WTC11 (cell line): ENCODE measurements around the gene MAPT. TPM values are rescaled to one million over a fixed set of nuclear protein-coding genes. Genes with fewer than 3 reads are reported as not detected.

ENCODE experiments used
- ATAC-seq: fragments of 200-7000 bp; cut with Tn5 transposase; 2 replicates; pipeline ENCODE4 v1.10.0; 2021; ENCODE audit warnings: mild to moderate bottlenecking, moderate library complexity
- CTCF ChIA-PET: fragments of 300-600 bp; sonication (Branson Sonifier 250); formaldehyde crosslinking; loops from one replicate; lab custom pipeline; 2021; ENCODE audit warnings: antibody characterized with exemption; lab: Charles Lee
- POLR2A ChIA-PET: fragments of 350-600 bp; sonication (Branson Sonifier 250); formaldehyde crosslinking; loops from one replicate; lab custom pipeline; 2021; ENCODE audit warnings: antibody characterized with exemption; lab: Charles Lee
- DNase-seq: peaks from one replicate; pipeline ENCODE4 v3.0.0; 2021; ENCODE audit warnings: low spot score
- H3K27ac Mint-ChIP-seq: 2 replicates; pipeline ENCODE4 v1.8.0; 2021; ENCODE audit warnings: mixed read lengths
- H3K27me3 Mint-ChIP-seq: 2 replicates; pipeline ENCODE4 v1.8.0; 2021; ENCODE audit warnings: low read depth, mild to moderate bottlenecking, moderate library complexity, mixed read lengths
- H3K36me3 Mint-ChIP-seq: 2 replicates; pipeline ENCODE4 v1.8.0; 2021; ENCODE audit warnings: mixed read lengths
- H3K4me1 Mint-ChIP-seq: 2 replicates; pipeline ENCODE4 v1.8.0; 2022; ENCODE audit warnings: mixed read lengths
- H3K4me3 Mint-ChIP-seq: 2 replicates; pipeline ENCODE4 v1.8.0; 2021; ENCODE audit warnings: mild to moderate bottlenecking, moderate library complexity, mixed read lengths
- H3K9me3 Mint-ChIP-seq: 2 replicates; pipeline ENCODE4 v1.8.0; 2021; ENCODE audit warnings: mixed read lengths
- CREM ChIP-seq: sonication (generic); formaldehyde crosslinking; IDR thresholded peaks from 2 replicates; pipeline ENCODE4 v1.8.1; 2022; ENCODE audit warnings: mild to moderate bottlenecking, missing genetic modification reagents, moderate library complexity
- FOXP1 ChIP-seq: sonication (generic); formaldehyde crosslinking; IDR thresholded peaks from 2 replicates; pipeline ENCODE4 v1.8.0; 2022; ENCODE audit warnings: missing genetic modification reagents, mild to moderate bottlenecking, moderate library complexity, borderline replicate concordance
- GTF2I ChIP-seq: fragments of 250-450 bp; sonication (Bioruptor Pico); conservative IDR thresholded peaks from 2 replicates; pipeline ENCODE4 v1.4.0; 2021; ENCODE audit warnings: mild to moderate bottlenecking
- IRF2 ChIP-seq: sonication (generic); formaldehyde crosslinking; IDR thresholded peaks from 2 replicates; pipeline ENCODE4 v1.8.0; 2022; ENCODE audit warnings: low read depth, missing genetic modification reagents, borderline replicate concordance
- JUN ChIP-seq: sonication (generic); formaldehyde crosslinking; IDR thresholded peaks from 2 replicates; pipeline ENCODE4 v1.8.0; 2023; ENCODE audit warnings: mild to moderate bottlenecking, missing genetic modification reagents
- KAT7 ChIP-seq: sonication (generic); formaldehyde crosslinking; IDR thresholded peaks from 2 replicates; pipeline ENCODE4 v1.8.1; 2023; ENCODE audit warnings: missing genetic modification reagents, mild to moderate bottlenecking, borderline replicate concordance
- NR1H2 ChIP-seq: sonication (generic); formaldehyde crosslinking; IDR thresholded peaks from 2 replicates; pipeline ENCODE4 v1.9.0; 2021; ENCODE audit warnings: mild to moderate bottlenecking, moderate library complexity, missing genetic modification reagents
- OVOL2 ChIP-seq: fragments of 250-450 bp; sonication (Bioruptor Pico); IDR thresholded peaks from 2 replicates; pipeline ENCODE4 v1.9.0; 2021; ENCODE audit warnings: mild to moderate bottlenecking, borderline replicate concordance
- RELA ChIP-seq: sonication (generic); formaldehyde crosslinking; IDR thresholded peaks from 2 replicates; pipeline ENCODE4 v1.8.1; 2022; ENCODE audit warnings: missing genetic modification reagents, mild to moderate bottlenecking, borderline replicate concordance
- ZBTB21 ChIP-seq: sonication (generic); formaldehyde crosslinking; IDR thresholded peaks from 2 replicates; pipeline ENCODE4 v1.8.1; 2023; ENCODE audit warnings: mild to moderate bottlenecking, missing genetic modification reagents, borderline replicate concordance
- ZNF121 ChIP-seq: sonication (generic); formaldehyde crosslinking; IDR thresholded peaks from 2 replicates; pipeline ENCODE4 v1.8.0; 2023; ENCODE audit warnings: missing genetic modification reagents
- ZNF219 ChIP-seq: sonication (generic); formaldehyde crosslinking; IDR thresholded peaks from 2 replicates; pipeline ENCODE4 v1.8.0; 2023; ENCODE audit warnings: missing genetic modification reagents, mild to moderate bottlenecking, borderline replicate concordance
- total RNA-seq: library from RNA; stranded (reverse); gene quantifications from 3 replicates; pipeline ENCODE4 v1.2.3, GENCODE V29; 2021
- TF ChIP-seq, protein P1 (sequence below): fragments of 250-450 bp; sonication (Bioruptor Pico); IDR thresholded peaks from 2 replicates; pipeline ENCODE4 v1.9.0; 2021; ENCODE audit warnings: mild to moderate bottlenecking
- TF ChIP-seq, protein P2 (sequence below): sonication (generic); formaldehyde crosslinking; IDR thresholded peaks from 2 replicates; pipeline ENCODE4 v1.8.0; 2023; ENCODE audit warnings: missing genetic modification reagents
- TF ChIP-seq, protein P3 (sequence below): sonication (generic); formaldehyde crosslinking; IDR thresholded peaks from 2 replicates; pipeline ENCODE4 v1.8.1; 2022; ENCODE audit warnings: low read depth, mild to moderate bottlenecking, moderate library complexity, missing genetic modification reagents, borderline replicate concordance
- TF ChIP-seq, protein P4 (sequence below): fragments of 250-450 bp; sonication (Bioruptor Pico); IDR thresholded peaks from 2 replicates; pipeline ENCODE4 v1.9.0; 2021; ENCODE audit warnings: moderate library complexity, mild to moderate bottlenecking, inconsistent platforms, borderline replicate concordance
- TF ChIP-seq, protein P5 (sequence below): sonication (generic); formaldehyde crosslinking; conservative IDR thresholded peaks from 2 replicates; pipeline ENCODE4 v1.8.1; 2022; ENCODE audit warnings: mild to moderate bottlenecking, missing genetic modification reagents
- TF ChIP-seq, protein P6 (sequence below): fragments of 250-450 bp; sonication (Bioruptor Pico); IDR thresholded peaks from 2 replicates; pipeline ENCODE4 v1.9.0; 2021; ENCODE audit warnings: mild to moderate bottlenecking
- TF ChIP-seq, protein P7 (sequence below): sonication (generic); formaldehyde crosslinking; IDR thresholded peaks from 2 replicates; pipeline ENCODE4 v1.8.0; 2023; ENCODE audit warnings: missing genetic modification reagents, mild to moderate bottlenecking, borderline replicate concordance

The MAPT gene
- total RNA-seq, 1 experiment from 2014 or later: 2.2 TPM

DNA sequence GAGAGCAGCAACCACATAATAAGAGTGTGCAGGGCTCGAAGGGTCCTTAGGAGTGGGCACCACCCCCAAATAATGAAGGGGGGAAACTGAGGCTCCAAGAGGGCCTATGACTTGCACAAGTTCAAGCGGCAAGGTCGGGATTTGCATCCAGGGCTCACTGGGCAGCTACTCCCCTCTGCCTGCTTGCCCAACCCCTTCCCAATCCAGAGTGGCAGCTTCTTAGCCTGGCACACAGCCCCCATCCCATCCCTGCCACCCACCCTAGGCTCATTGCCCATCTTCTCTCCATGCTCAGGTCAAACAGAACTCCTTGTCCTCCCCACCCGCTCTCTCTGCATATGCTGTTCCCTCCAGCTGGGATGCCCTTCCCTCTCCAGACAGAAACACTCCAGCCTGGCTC is 47.3 kb upstream of the MAPT start:
- DNase-seq: no peak
- H3K4me3 Mint-ChIP-seq: no peak overlapping the region
- ATAC-seq: no peak
- H3K27me3 Mint-ChIP-seq: no peaks in the 10 kb centered on the region; the same call in 1 of the 2 replicates
- TF ChIP-seq, protein P1, sequence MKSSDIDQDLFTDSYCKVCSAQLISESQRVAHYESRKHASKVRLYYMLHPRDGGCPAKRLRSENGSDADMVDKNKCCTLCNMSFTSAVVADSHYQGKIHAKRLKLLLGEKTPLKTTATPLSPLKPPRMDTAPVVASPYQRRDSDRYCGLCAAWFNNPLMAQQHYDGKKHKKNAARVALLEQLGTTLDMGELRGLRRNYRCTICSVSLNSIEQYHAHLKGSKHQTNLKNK (CRISPR knock-in tag): no peak
- TF ChIP-seq, protein P2, sequence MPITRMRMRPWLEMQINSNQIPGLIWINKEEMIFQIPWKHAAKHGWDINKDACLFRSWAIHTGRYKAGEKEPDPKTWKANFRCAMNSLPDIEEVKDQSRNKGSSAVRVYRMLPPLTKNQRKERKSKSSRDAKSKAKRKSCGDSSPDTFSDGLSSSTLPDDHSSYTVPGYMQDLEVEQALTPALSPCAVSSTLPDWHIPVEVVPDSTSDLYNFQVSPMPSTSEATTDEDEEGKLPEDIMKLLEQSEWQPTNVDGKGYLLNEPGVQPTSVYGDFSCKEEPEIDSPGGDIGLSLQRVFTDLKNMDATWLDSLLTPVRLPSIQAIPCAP: no peak
- TF ChIP-seq, protein P3, sequence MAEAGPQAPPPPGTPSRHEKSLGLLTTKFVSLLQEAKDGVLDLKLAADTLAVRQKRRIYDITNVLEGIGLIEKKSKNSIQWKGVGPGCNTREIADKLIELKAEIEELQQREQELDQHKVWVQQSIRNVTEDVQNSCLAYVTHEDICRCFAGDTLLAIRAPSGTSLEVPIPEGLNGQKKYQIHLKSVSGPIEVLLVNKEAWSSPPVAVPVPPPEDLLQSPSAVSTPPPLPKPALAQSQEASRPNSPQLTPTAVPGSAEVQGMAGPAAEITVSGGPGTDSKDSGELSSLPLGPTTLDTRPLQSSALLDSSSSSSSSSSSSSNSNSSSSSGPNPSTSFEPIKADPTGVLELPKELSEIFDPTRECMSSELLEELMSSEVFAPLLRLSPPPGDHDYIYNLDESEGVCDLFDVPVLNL (CRISPR knock-in tag): no peak
- TF ChIP-seq ZNF219 (CRISPR knock-in tag): no peak
- no peak for TF ChIP-seq KAT7 (CRISPR knock-in tag)
- TF ChIP-seq, all 79 proteins: peak for 0
- no peaks in the 10 kb centered on the region for H3K4me1 Mint-ChIP-seq
- ChIA-PET CTCF (interaction anchor here (0.7 to 2.0 kb wide), 4 partner anchors 10 to 125 kb away, joined by 3 to 6 read pairs (median 6); no protein-coding TSS in a partner anchor), POLR2A (no interaction called here)
- no peaks in the 10 kb centered on the region for H3K36me3 Mint-ChIP-seq
- no peaks in the 10 kb centered on the region for H3K9me3 Mint-ChIP-seq
- no peak overlapping the region for H3K27ac Mint-ChIP-seq

DNA sequence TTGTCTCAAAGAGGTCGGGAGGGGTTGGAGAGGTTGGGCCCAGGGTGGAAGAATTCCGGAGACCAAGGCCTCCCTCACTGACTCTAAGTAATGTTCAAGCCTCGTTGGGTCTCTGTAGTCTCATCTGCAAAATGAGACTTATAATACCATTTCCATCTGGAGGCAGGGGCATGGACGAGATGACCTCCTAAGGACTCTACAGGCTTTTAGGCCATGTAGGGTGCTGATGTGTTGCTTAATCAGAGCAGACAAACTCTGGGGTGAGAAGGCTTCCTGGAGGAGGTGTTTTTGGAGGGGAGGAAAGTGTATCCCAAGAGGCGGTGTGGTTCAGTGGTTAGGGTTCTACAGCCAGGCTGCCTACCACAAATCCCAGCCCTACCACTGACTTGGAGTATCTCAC is 46.6 kb upstream of the MAPT start:
- Mint-ChIP-seq H3K4me3 (no peak overlapping the region), H3K27ac (no peak overlapping the region), H3K9me3 (no peaks in the 10 kb centered on the region), H3K4me1 (no peaks in the 10 kb centered on the region), H3K36me3 (no peaks in the 10 kb centered on the region), H3K27me3 (no peaks in the 10 kb centered on the region; the same call in 1 of the 2 replicates)
- DNase-seq (no peak), ATAC-seq (no peak)
- CTCF ChIA-PET: interaction anchor here (1.4 to 2.0 kb wide), 2 partner anchors 11 to 126 kb away, joined by 5 to 6 read pairs; no protein-coding TSS in a partner anchor
- POLR2A ChIA-PET: no interaction called here
- no peak for TF ChIP-seq FOXP1 (CRISPR knock-in tag)
- no peak for TF ChIP-seq OVOL2 (CRISPR knock-in tag)
- no peak for TF ChIP-seq CREM (CRISPR knock-in tag)
- TF ChIP-seq JUN (CRISPR knock-in tag): no peak
- TF ChIP-seq ZNF121 (CRISPR knock-in tag): no peak
- TF ChIP-seq, protein P3 (CRISPR knock-in tag): no peak
- TF ChIP-seq, protein P4, sequence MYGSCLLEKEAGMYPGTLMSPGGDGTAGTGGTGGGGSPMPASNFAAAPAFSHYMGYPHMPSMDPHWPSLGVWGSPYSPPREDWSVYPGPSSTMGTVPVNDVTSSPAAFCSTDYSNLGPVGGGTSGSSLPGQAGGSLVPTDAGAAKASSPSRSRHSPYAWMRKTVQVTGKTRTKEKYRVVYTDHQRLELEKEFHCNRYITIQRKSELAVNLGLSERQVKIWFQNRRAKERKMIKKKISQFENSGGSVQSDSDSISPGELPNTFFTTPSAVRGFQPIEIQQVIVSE (CRISPR knock-in tag): no peak
- TF ChIP-seq, protein P5, sequence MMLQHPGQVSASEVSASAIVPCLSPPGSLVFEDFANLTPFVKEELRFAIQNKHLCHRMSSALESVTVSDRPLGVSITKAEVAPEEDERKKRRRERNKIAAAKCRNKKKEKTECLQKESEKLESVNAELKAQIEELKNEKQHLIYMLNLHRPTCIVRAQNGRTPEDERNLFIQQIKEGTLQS (CRISPR knock-in tag): no peak
- TF ChIP-seq, protein P6, sequence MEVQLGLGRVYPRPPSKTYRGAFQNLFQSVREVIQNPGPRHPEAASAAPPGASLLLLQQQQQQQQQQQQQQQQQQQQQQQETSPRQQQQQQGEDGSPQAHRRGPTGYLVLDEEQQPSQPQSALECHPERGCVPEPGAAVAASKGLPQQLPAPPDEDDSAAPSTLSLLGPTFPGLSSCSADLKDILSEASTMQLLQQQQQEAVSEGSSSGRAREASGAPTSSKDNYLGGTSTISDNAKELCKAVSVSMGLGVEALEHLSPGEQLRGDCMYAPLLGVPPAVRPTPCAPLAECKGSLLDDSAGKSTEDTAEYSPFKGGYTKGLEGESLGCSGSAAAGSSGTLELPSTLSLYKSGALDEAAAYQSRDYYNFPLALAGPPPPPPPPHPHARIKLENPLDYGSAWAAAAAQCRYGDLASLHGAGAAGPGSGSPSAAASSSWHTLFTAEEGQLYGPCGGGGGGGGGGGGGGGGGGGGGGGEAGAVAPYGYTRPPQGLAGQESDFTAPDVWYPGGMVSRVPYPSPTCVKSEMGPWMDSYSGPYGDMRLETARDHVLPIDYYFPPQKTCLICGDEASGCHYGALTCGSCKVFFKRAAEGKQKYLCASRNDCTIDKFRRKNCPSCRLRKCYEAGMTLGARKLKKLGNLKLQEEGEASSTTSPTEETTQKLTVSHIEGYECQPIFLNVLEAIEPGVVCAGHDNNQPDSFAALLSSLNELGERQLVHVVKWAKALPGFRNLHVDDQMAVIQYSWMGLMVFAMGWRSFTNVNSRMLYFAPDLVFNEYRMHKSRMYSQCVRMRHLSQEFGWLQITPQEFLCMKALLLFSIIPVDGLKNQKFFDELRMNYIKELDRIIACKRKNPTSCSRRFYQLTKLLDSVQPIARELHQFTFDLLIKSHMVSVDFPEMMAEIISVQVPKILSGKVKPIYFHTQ (CRISPR knock-in tag): no peak
- TF ChIP-seq NR1H2 (CRISPR knock-in tag): no peak
- TF ChIP-seq, protein P7, sequence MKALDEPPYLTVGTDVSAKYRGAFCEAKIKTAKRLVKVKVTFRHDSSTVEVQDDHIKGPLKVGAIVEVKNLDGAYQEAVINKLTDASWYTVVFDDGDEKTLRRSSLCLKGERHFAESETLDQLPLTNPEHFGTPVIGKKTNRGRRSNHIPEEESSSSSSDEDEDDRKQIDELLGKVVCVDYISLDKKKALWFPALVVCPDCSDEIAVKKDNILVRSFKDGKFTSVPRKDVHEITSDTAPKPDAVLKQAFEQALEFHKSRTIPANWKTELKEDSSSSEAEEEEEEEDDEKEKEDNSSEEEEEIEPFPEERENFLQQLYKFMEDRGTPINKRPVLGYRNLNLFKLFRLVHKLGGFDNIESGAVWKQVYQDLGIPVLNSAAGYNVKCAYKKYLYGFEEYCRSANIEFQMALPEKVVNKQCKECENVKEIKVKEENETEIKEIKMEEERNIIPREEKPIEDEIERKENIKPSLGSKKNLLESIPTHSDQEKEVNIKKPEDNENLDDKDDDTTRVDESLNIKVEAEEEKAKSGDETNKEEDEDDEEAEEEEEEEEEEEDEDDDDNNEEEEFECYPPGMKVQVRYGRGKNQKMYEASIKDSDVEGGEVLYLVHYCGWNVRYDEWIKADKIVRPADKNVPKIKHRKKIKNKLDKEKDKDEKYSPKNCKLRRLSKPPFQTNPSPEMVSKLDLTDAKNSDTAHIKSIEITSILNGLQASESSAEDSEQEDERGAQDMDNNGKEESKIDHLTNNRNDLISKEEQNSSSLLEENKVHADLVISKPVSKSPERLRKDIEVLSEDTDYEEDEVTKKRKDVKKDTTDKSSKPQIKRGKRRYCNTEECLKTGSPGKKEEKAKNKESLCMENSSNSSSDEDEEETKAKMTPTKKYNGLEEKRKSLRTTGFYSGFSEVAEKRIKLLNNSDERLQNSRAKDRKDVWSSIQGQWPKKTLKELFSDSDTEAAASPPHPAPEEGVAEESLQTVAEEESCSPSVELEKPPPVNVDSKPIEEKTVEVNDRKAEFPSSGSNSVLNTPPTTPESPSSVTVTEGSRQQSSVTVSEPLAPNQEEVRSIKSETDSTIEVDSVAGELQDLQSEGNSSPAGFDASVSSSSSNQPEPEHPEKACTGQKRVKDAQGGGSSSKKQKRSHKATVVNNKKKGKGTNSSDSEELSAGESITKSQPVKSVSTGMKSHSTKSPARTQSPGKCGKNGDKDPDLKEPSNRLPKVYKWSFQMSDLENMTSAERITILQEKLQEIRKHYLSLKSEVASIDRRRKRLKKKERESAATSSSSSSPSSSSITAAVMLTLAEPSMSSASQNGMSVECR (CRISPR knock-in tag): no peak
- no peak for TF ChIP-seq KAT7 (CRISPR knock-in tag)
- no peak for TF ChIP-seq GTF2I (CRISPR knock-in tag)
- no peak for TF ChIP-seq RELA (CRISPR knock-in tag)
- TF ChIP-seq, protein P2: no peak
- TF ChIP-seq IRF2: no peak
- no peak for TF ChIP-seq ZBTB21 (CRISPR knock-in tag)
